Fibroblast of peridontal ligament (primary cell): Measurements from ENCODE around the gene CEND1.
A peak's percentile ranks its signal among the peaks of the same experiment; 100 is the strongest.

ENCODE experiments used
- DNase-seq: peaks from one replicate; pipeline ENCODE4 v3.0.0-alpha.2; 2010; ENCODE audit errors: extremely low read depth

The CEND1 gene

GRCh38 chr11:811446-812245 lies 21.8 kb upstream of the CEND1 start:
- DNase-seq: no peak

DNA sequence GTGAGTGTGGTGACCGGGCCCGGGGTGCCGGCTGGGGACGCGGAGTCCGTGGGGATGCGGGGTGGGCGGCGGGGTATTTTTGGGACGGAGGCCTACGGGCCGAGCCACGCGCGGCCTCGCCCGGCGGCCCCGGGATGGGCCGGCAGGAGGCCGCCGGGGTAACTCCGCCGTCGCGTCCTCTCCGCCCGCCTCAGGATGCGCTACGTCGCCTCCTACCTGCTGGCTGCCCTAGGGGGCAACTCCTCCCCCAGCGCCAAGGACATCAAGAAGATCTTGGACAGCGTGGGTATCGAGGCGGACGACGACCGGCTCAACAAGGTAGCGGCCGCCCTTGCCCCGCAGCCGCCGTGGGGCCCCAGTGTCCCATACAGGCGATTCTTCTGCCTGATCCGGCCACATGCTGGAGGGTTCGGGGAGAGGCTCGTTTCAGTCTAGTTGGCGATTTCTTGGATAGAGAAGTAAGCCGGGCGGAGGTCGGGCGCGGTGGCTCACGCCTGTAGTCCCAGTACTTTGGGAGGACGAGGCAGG lies 20.2 kb upstream of the CEND1 start:
- DNase-seq: no peak

- peak; percentile 96 for DNase-seq
Measured at GRCh38 chr11:809287-810039, 19.6 kb upstream of the CEND1 start, which contains the start of gene RPLP2. RPLP2 (plus strand) TSS chr11:809967; CDS start chr11:810235, 268 bp downstream.

GRCh38 chr11:808427-809286 lies 18.8 kb upstream of the CEND1 start:
- DNase-seq: no peak

GRCh38 chr11:804599-804964 lies 14.7 kb upstream of the CEND1 start:
- DNase-seq: no peak

DNA sequence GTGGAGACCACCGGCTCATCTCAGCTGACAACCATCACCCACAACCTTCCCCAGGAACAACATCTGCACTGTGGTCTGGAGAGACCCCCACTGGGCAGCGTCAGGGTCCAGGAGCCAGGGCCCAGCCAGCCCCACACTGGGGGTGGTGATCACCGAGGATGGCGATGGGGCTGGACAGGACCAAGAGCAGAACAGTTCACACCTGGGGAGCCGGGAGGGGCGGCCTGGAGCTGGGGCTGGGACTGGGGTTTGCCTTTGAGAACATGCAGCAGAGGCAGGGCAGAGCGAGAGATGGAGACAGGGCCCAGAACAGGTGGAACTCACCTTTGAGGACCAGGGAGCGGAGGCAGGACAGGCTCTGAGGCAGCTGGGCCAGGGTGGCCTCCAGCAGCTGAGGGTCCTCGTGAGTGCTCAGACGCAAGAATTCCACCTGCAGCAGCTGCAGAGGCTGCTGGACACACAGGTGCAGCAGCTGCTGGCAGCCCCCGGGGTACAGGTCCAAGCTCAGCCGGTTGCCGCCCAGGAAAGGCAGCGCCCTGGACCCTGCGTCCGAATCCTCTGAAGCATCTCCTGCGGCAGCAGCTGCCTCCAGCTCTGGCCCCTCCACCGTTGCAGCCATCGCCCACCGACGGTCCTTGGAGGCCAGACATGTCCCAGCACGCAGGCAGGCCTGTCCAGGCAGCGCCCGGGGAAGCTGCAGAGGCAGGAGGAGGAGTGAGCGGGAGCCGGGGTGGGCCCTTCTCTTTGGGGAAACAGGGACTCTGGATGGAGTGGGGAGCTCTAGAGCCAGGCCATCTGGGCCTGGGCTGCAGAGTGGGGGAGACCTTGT lies 14.1 kb upstream of the CEND1 start:
- no peak for DNase-seq

GRCh38 chr11:803467-803742 lies 13.5 kb upstream of the CEND1 start:
- DNase-seq: no peak

DNA sequence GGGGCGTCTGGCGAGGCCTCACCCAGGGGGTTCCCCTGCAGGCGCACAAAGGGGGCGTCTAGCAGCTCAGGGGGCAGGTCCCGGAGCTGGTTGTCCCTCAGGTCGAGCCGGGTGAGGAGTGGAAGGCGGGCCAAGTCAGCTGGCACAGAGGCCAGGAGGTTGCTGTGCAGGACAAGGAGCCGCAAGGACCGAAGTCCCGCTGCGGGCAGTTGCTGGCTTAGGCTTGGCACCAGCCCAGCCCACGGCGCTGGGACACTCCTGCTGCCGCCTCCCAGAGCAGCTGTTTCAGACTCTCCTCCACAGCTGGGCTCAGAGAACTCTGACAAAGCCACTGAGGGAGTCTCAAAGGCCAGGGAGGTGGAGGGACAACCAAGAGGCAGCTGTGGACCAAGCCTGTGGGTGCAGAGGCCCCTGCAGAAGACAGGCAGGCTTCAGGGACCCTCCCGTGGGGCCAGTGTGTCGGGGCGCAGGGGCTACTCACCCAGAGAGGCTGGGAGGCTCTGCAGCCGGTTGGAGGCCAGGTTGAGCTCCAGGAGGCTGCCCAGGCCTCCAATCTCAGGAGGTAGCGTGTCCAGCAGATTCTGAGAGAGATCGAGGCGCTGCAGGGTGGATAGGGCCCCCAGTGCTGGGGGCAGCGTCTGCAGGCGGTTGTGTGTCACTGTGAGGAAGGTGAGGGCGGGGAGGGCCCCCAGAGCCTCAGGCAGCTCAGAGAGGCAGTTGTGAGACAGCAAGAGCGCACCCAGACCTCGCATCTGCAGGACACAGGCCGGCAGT lies 13.0 kb upstream of the CEND1 start:
- DNase-seq: no peak

DNA sequence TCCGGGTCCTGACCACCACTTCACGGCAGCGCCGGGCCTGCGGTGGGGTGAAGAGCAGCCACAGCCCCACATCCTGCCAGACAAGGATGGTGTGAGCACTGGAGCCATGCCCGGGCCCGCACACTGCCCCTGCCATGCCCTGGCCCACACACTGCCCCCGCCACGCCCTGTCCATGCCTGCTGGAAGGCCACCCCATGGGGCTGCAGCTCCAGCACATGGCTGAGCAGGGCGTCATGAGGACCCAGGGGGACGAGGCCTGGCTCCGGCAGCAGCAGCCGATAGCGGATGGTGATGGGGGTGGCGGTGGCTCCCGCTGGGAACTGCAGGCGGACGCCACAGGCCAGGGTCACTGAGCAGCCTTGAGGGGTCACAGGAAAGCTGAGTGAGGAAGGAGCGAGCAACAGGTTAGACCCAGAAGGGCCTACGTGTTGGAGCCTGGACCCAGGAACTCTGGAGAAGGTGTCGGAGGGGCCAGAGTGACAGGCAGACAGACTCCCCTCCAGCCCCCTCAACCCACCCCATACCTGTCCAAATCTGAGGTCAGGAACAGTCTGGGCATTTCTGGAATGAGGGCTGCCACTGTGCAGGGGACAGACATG lies 12.2 kb upstream of the CEND1 start:
- no peak for DNase-seq

- DNase-seq: no peak
Measured at GRCh38 chr11:801097-801780, 11.3 kb upstream of the CEND1 start.

DNA sequence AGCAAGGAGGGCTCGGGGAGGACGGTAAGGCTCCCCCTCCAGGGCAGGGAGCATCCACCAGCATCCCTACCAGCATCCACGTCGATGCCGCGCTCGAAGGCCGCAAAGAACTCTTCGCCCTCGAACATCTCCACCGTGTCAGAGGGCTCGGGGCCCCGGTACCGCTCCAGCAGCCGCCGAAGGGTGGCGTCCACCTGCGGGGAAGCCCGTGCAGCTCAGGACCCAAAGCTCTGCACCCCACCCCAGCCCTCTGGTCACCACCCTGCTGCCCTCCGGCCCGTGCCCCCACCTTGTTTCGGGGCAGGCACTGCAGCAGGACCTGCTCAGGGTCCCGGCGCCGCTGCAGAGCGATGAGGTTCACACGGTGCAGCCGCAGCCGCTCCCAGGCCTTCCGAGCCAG lies 10.6 kb upstream of the CEND1 start:
- no peak for DNase-seq

DNA sequence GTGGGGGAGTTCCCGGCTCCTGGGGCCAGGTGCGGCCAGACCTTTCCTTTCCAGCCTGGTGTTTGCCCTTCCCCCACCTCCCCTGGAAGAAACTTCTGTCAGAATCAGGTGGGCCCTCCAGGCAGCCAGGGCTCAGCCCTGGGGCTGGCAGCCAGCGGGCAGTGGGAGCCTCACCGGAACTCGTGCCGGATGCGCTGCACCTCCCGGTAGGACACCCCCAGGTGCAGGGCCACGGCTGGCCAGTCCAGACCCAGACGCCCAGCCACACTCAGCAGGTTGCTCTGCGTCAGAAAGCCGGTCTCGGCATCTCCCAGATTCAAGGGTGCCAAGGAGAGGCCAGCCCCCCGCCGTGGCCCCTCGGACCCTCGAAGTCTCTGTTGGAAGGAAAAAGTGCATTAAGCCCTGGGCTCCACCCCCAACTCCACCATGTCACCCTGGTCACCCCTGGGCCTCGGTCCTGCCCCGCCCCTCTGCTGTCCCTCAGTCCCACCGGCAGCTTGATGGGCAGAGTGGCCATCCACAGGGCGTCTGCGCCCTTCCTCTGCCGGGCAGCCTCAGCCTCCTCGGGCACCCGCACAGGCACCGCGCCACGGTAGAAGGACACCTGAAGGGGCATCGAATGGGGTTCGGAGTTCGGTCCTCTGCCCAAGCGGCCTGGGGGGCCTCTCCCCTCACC lies 9.9 kb upstream of the CEND1 start:
- DNase-seq: no peak

DNA sequence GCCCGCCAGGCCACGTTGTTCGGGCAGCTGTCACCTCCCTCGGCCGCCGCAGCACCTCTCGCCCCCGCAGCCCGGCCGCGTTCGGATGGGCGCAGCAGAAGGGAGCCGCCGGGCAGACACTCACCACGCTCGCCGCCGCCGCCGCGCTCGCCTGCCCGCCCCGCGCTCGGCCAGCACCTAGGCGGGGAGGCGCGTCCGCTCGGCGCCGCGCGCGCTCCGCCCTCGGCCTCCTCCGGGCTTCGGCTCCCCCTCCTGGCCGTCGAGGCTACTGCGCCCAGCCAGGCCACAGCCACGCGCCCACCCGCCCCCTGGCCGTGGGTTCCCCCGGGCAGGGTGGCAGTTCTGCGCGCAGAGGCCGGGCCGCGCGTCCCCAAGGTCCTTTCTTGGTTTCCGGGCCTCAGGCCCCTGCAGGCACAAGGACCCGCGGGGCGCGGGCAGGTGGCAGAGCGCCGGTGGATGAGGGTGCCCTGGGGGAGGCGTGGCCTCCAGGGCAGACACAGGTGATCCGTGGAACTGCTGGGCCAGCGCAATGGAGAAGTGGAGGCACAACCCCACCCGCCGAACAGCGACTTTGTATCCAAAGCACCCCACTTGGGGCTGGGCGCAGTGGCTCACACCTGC lies 8.3 kb upstream of the CEND1 start, which contains the start of gene SLC25A22:
TSS of gene SLC25A22 (minus strand) at position 189 of the 621 bp plus-strand sequence. CDS start 3,275 bp downstream, outside the sequence.
- DNase-seq: peak; percentile 52

DNA sequence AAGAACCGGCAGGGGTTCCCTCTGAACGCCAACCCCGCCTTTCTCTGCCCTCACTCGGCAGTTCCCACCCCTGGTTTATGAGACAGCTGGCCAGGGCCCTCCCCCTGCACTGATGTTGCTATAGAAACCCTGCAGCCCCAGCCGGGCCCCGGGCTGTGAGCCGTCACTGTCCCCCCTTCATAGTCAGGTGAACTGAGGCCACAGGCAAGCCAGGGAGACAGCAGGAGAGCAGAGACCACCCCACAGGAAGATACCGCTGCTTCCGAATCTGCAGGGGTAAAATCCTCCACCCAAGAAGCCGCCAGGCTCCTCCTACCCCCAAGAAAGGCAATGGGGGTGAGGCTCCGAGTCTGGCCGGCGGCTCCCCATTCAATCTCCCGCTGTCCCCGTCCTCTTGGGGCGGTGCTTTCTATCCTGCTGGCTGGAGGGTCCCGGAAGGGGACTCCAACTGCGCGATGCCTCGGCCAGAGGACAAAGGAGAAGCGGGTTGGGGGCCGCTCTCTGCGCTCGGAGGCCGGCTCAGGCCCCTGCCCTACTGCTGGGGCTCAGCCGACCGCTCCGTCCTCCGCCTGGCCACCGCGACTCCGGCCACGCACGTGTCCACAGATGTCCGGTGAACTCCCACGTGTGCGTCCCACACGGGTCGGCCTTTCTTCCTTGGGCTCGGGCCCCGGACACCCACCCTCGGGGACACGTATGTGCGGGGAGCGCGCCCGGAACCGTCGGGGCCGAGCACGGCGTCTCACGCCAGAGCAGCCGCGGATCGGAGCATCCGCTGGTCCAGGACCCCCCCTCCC lies 7.6 kb upstream of the CEND1 start:
- peak; percentile 73 for DNase-seq

DNA sequence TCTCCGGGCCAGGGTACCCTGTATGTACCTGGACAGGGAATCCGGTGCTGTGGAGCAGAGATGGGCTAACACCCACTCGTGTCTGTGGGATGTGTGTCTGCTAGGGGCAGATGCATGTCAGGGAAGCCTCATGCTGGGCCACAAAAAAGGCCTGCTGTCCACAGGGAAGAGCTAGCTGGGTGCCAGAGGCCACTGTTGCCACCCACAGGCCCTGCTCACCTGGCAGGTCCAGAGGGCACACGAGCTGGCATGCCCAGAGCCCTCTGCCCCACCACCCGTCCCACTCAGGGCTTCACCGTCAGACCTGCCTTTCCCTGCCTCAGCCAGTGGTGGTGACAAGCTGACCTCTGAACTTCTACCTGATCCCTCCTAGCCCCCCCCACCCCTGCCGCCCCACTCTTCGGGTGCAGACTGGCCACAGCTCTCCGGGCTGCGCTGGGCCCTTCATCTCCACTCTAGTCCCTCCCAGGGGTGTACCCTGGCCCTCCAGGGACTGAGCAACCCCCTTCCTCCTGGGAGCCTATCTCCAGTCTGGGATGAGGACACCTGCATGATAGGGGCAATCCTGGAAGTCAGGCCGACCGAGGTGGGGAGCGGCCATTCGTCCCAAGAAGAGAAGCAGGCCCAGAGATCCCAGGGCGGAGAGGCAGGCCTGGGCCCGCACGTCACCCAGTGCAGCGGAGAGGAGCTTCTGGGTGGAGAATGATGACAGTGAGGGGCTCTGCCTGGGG lies 6.8 kb upstream of the CEND1 start:
- DNase-seq: no peak

DNA sequence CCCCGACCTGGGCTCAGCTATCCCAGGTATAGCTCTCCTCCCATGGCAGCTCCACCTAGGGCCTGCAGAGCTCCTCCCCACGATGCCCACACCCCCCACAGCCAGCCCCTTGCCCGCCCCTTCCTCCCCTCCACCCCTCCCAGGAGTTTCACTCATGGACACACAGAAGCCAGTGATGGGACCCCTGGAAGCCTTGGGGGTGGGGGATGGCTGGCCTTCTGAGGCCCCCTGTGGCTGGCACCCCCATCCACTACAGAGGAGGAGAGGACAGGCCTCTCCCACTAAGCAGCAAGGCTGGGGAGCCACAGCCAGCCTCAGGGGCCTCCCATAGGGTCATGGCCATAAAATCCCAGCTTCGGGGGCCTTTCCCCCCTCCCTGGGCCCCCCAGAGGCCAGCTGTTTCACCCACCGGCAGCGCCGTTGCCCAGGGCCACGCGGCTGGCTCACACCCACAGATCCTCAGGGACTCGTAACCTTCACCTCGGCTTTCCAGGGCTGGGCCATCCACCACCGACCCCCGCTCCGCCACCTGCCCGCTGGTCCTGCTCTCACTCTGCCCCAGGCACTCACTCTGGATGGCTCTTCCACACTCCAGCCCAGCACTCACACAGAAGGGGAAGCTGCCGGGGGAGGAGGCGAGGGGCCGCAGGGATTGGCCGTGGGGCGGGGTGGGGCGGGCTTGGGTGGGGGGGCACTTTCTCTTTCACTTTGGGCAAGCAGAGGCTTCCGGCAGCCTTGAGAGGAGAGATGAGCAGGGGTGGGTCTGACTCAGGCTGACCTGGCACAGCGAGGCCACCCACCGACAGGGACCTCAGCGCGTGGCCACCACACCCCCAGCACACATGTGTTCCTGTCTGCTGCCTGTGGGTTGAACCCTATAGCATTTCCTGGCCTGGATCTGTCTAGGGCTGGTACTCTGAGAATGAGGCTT lies 6.0 kb upstream of the CEND1 start:
- peak; percentile 68 for DNase-seq
